MG63 (cell line): ENCODE measurements around the gene CCDC116. TPM values are rescaled to one million over a fixed set of nuclear protein-coding genes. Genes with fewer than 3 reads are reported as not detected.

ENCODE experiments used
- DNase-seq: peaks from one replicate; pipeline ENCODE4 v3.0.0-alpha.2; 2020
- H3K27me3 ChIP-seq: fragments of 250-450 bp; sonication (Bioruptor Pico); 2 replicates; pipeline ENCODE4 v1.5.1; 2020; ENCODE audit warnings: mild to moderate bottlenecking, moderate library complexity
- H3K36me3 ChIP-seq: fragments of 250-450 bp; sonication (Bioruptor Pico); 2 replicates; pipeline ENCODE4 v1.5.1; 2020; ENCODE audit warnings: mild to moderate bottlenecking, moderate library complexity
- H3K4me3 ChIP-seq: fragments of 250-450 bp; sonication (Bioruptor Pico); 2 replicates; pipeline ENCODE4 v1.5.1; 2020; ENCODE audit warnings: mild to moderate bottlenecking, moderate library complexity
- H3K9me3 ChIP-seq: fragments of 250-450 bp; sonication (Bioruptor Pico); 2 replicates; pipeline ENCODE4 v1.5.1; 2020; ENCODE audit warnings: mild to moderate bottlenecking, moderate library complexity
- total RNA-seq: library from RNA; depleted of rRNA; stranded (reverse); fragments of >200 nt; shearing (Covaris generic); gene quantifications from 2 replicates; pipeline ENCODE4 v1.2.3, GENCODE V29; 2014; ENCODE audit warnings: low replicate concordance; rRNA removed

CCDC116 gene
- total RNA-seq, 1 experiment from 2014 or later: not detected

DNA sequence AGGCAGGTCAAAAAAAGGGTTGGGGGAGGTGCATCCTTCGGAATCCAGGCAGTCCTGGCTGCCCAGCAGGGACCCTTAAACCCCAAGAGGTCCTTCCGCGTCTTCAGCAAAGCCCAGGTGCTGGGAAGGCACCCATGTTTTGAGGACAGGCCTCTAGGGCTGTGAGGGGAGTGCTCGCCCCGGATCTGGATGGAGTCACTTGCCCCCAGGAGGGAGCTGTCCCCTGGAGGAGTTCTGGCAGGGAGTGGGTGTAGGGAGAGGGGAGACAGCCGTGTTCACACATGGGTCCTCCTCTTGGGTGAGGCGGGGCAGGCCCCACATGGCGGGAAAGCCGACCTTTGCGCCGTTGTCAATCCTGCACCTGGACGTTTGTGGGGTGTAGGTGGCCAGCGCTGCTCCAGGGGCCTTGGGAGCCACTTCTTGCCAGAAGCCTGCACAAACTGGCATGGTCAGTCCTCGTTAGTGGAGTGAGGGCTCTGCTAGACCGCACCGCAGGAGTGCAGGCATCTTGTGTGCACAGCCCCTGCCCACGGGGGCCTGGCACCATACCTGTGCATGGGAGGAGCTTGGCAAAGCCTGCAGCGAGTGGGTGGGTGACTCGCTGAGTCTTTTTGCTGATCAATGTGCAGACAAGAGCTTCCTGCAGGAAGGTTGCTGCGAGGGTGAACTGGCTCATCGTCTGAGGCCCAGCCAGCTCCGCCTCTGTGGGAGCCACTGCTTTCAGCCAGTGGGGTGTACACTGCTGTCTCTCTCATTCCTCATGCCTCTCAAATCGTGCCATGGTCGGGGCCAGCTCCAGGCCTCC, 49.2 kb downstream of the CCDC116 start:
- Histone ChIP-seq H3K36me3 (peaks cover 6% of the 10 kb centered on the region; the same call in 1 of the 2 replicates), H3K27me3 (no peaks in the 10 kb centered on the region), H3K4me3 (no peak overlapping the region), H3K9me3 (no peaks in the 10 kb centered on the region)
- DNase-seq: peak; percentile 37

DNA sequence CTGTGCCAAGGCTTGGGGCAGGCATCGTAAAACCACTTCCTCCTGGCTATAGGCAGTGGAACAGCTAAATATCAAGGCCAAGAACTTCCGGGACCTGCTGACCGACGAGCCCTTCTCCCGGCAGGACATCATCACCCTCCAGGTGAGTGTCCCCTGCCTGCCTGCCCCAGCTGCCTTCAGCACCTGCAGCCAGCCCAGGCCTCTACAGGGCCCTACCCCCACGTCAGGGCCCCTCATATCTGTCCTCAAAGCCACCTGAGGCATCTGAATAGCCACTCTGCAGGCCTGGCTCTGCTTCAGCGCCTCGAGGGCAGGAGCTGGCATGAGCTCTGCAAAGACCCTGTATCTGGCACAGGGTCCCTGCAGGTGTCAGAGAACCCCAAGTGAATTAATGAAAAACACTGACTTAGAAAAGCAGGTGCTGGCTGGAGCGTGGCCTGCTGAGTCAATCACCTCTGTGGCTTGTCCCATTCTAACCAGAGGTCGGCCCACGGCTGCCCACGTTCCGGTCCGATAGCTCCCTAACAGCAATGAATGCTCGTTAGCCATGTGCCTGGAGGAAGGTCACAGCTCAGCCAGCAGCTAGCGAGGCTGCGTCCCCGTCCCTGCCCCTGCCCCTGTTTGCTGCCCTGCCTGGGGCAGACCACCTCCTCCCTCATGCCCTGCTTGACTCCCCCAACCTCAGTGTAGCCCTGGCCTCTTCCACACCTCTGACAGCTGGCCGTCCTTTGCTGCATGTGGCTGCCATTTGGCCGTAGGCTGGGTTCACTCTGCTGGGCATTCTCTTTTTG, 50.0 kb downstream of the CCDC116 start:
- Histone ChIP-seq H3K36me3 (peaks cover 6% of the 10 kb centered on the region; the same call in 1 of the 2 replicates), H3K4me3 (no peak overlapping the region), H3K27me3 (no peaks in the 10 kb centered on the region), H3K9me3 (no peaks in the 10 kb centered on the region)
- no peak for DNase-seq

DNA sequence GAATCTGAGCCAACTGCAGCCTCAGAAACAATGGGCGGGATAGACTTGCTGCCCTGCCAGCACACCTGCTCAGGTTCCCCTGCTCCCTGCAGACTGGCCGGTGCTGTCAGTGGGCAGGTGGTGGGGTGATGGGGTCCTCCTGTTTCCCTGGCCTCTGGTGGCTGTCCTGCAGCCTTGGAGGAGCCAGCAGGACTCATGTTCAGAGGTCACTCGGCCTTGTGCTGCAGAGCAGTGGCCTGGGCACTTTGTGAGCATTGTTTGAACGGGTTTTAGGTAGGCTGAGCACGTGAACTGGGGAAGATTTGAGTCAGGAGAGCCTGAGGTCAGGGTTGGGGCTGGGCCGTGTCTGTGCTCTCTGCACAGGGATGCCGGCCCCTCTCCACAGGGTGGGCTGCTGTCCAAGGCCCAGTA, 50.8 kb downstream of the CCDC116 start:
- Histone ChIP-seq H3K9me3 (no peaks in the 10 kb centered on the region), H3K27me3 (no peaks in the 10 kb centered on the region), H3K4me3 (no peak overlapping the region), H3K36me3 (peaks cover 6% of the 10 kb centered on the region; the same call in 1 of the 2 replicates)
- no peak for DNase-seq

- no peak for DNase-seq
- H3K36me3 ChIP-seq: peaks cover 8% of the 10 kb centered on the region; the same call in 1 of the 2 replicates
Observed at GRCh38 chr22:21684492-21685163, 52.1 kb downstream of the CCDC116 start.

GRCh38 chr22:21685164-21685513, 52.6 kb downstream of the CCDC116 start:
- Histone ChIP-seq H3K27me3 (no peaks in the 10 kb centered on the region), H3K36me3 (peaks cover 9% of the 10 kb centered on the region; the same call in 1 of the 2 replicates), H3K9me3 (no peaks in the 10 kb centered on the region), H3K4me3 (no peak overlapping the region)
- no peak for DNase-seq

More at GRCh38 chr22:21684492-21685163, 52.1 kb downstream of the CCDC116 start:
- H3K9me3 ChIP-seq: no peaks in the 10 kb centered on the region
- H3K27me3 ChIP-seq: no peaks in the 10 kb centered on the region
- no peak overlapping the region for H3K4me3 ChIP-seq

DNA sequence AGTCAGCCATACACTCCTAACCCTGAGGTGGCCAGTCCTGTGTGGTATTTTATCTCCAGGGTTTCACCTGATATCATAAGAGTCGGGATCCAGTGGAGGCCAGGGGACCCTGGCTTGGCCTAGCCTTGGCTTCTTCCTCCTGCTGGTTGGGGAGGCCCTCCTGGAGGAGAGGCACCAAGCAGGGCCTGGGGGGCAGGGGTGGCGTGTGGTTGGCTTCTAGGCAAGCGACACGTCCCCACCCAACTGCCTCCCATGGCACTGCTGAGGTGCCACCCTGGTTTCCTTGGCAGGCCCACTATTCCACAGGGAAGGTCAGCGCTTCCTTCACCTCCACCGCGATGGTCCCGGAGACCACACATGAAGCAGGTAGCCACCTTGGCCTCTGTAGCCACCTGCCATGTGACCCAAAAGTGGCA, 53.6 kb downstream of the CCDC116 start:
- peaks cover 11% of the 10 kb centered on the region; the same call in 1 of the 2 replicates for H3K36me3 ChIP-seq

More for the DNA sequence above, 53.6 kb downstream of the CCDC116 start:
- Histone ChIP-seq H3K27me3 (no peaks in the 10 kb centered on the region), H3K4me3 (no peak overlapping the region), H3K9me3 (no peaks in the 10 kb centered on the region)
- DNase-seq: no peak

Other genes with a start within 250 kb of the CCDC116 start
- 0.03 and 1.3 TPM in 2 replicates for gene RIMBP3B, start 249.0 kb upstream of the CCDC116 start, total RNA-seq
- gene HIC2, start 215.4 kb upstream of the CCDC116 start, total RNA-seq: 0.99 and 1.2 TPM in 2 replicates
- 0.30 TPM in 1 of 2 replicates, not detected in the other for gene TMEM191C, start 165.4 kb upstream of the CCDC116 start, total RNA-seq
- gene RIMBP3C, start 81.3 kb upstream of the CCDC116 start, total RNA-seq: 0.30 and 0.49 TPM in 2 replicates
- gene UBE2L3, start 65.0 kb upstream of the CCDC116 start, total RNA-seq: 35.8 and 37.1 TPM in 2 replicates
- 70.3 and 78.4 TPM in 2 replicates for gene YDJC, start 2.7 kb upstream of the CCDC116 start, total RNA-seq
- 13.9 and 40.9 TPM in 2 replicates for gene SDF2L1, start 9.5 kb downstream of the CCDC116 start, total RNA-seq
- gene PPIL2, start 33.3 kb downstream of the CCDC116 start, total RNA-seq: 11.2 and 17.4 TPM in 2 replicates
- gene YPEL1, start 103.0 kb downstream of the CCDC116 start, total RNA-seq: 0.07 TPM in 1 of 2 replicates, not detected in the other
- gene MAPK1, start 234.9 kb downstream of the CCDC116 start, total RNA-seq: 47.7 and 63.0 TPM in 2 replicates